Activated naive CD8-positive, alpha-beta T cell treated with anti-CD3 and anti-CD28 coated beads for 36 hours (primary cell): ENCODE measurements around the gene SIGLEC1. TPM values are rescaled to one million over a fixed set of nuclear protein-coding genes. Genes with fewer than 3 reads are reported as not detected.

Experiments used
- DNase-seq: peaks from one replicate; pipeline ENCODE4 v3.0.0; 2021
- H3K27ac Mint-ChIP-seq: one replicate; pipeline ENCODE4 v1.8.0; 2022; ENCODE audit warnings: mild to moderate bottlenecking, moderate library complexity, mixed read lengths
- H3K27me3 Mint-ChIP-seq: one replicate; pipeline ENCODE4 v1.8.0; 2022; ENCODE audit warnings: mild to moderate bottlenecking, mixed read lengths
- H3K36me3 Mint-ChIP-seq: one replicate; pipeline ENCODE4 v1.8.0; 2021; ENCODE audit warnings: mild to moderate bottlenecking, mixed read lengths
- H3K4me1 Mint-ChIP-seq: one replicate; pipeline ENCODE4 v1.8.0; 2021; ENCODE audit warnings: mixed read lengths
- H3K4me3 Mint-ChIP-seq: one replicate; pipeline ENCODE4 v1.8.0; 2022; ENCODE audit warnings: mild to moderate bottlenecking, moderate library complexity, mixed read lengths
- H3K9me3 Mint-ChIP-seq: one replicate; pipeline ENCODE4 v1.8.0; 2022; ENCODE audit warnings: mixed read lengths
- total RNA-seq, 2 experiments: library from RNA; stranded (reverse); gene quantifications; one replicate each; pipeline ENCODE4 v1.2.3, GENCODE V29; 2021

SIGLEC1 gene
- total RNA-seq, 2 experiments from 2014 or later: not detected

GRCh38 chr20:3738111-3739053 lies 26.0 kb upstream of the SIGLEC1 start:
- no peak overlapping the region for H3K4me3 Mint-ChIP-seq
- H3K36me3 Mint-ChIP-seq: no peaks in the 10 kb centered on the region
- peaks cover 6% of the 10 kb centered on the region for H3K27me3 Mint-ChIP-seq
- no peak overlapping the region for H3K27ac Mint-ChIP-seq
- no peak for DNase-seq
- no peaks in the 10 kb centered on the region for H3K4me1 Mint-ChIP-seq
- no peaks in the 10 kb centered on the region for H3K9me3 Mint-ChIP-seq

GRCh38 chr20:3735768-3736167 lies 23.4 kb upstream of the SIGLEC1 start:
- Mint-ChIP-seq H3K27me3 (peaks cover 27% of the 10 kb centered on the region), H3K4me3 (no peak overlapping the region), H3K27ac (no peak overlapping the region), H3K4me1 (no peaks in the 10 kb centered on the region), H3K36me3 (no peaks in the 10 kb centered on the region), H3K9me3 (no peaks in the 10 kb centered on the region)
- no peak for DNase-seq

GRCh38 chr20:3734111-3734843 lies 21.9 kb upstream of the SIGLEC1 start:
- H3K4me3 Mint-ChIP-seq: no peak overlapping the region
- DNase-seq: no peak
- no peaks in the 10 kb centered on the region for H3K9me3 Mint-ChIP-seq
- H3K27me3 Mint-ChIP-seq: peaks cover 35% of the 10 kb centered on the region
- H3K4me1 Mint-ChIP-seq: no peaks in the 10 kb centered on the region
- H3K27ac Mint-ChIP-seq: no peak overlapping the region
- H3K36me3 Mint-ChIP-seq: no peaks in the 10 kb centered on the region

GRCh38 chr20:3733119-3733995 lies 21.0 kb upstream of the SIGLEC1 start:
- Mint-ChIP-seq H3K27ac (no peak overlapping the region), H3K9me3 (no peaks in the 10 kb centered on the region), H3K4me1 (no peaks in the 10 kb centered on the region), H3K36me3 (no peaks in the 10 kb centered on the region), H3K27me3 (peaks cover 38% of the 10 kb centered on the region), H3K4me3 (no peak overlapping the region)
- DNase-seq: no peak

- no peak for DNase-seq
- H3K4me3 Mint-ChIP-seq: no peak within 1 kb of the TSS
- H3K27ac Mint-ChIP-seq: no peak within 1 kb of the TSS
- H3K9me3 Mint-ChIP-seq: no peaks in the 10 kb centered on the region
- peaks cover 46% of the 10 kb centered on the region for H3K27me3 Mint-ChIP-seq
- no peaks in the 10 kb centered on the region for H3K36me3 Mint-ChIP-seq
- H3K4me1 Mint-ChIP-seq: no peaks in the 10 kb centered on the region
Observed at GRCh38 chr20:3732327-3733118, 20.1 kb upstream of the SIGLEC1 start, which contains the start of gene HSPA12B. Gene HSPA12B, plus strand, starts transcription at chr20:3732685. Its CDS starts 5,990 bp downstream, at chr20:3738675.

GRCh38 chr20:3731944-3732326 lies 19.5 kb upstream of the SIGLEC1 start:
- H3K27me3 Mint-ChIP-seq: peaks cover 52% of the 10 kb centered on the region
- no peak overlapping the region for H3K4me3 Mint-ChIP-seq
- no peaks in the 10 kb centered on the region for H3K36me3 Mint-ChIP-seq
- no peaks in the 10 kb centered on the region for H3K4me1 Mint-ChIP-seq
- no peaks in the 10 kb centered on the region for H3K9me3 Mint-ChIP-seq
- H3K27ac Mint-ChIP-seq: no peak overlapping the region
- no peak for DNase-seq

- peaks cover 57% of the 10 kb centered on the region for H3K27me3 Mint-ChIP-seq
- no peak for DNase-seq
- H3K4me3 Mint-ChIP-seq: no peak overlapping the region
- no peak overlapping the region for H3K27ac Mint-ChIP-seq
- H3K9me3 Mint-ChIP-seq: no peaks in the 10 kb centered on the region
- H3K36me3 Mint-ChIP-seq: no peaks in the 10 kb centered on the region
- no peaks in the 10 kb centered on the region for H3K4me1 Mint-ChIP-seq
Observed at GRCh38 chr20:3730803-3731672, 18.6 kb upstream of the SIGLEC1 start.

- no peaks in the 10 kb centered on the region for H3K36me3 Mint-ChIP-seq
- H3K4me1 Mint-ChIP-seq: no peaks in the 10 kb centered on the region
- H3K27ac Mint-ChIP-seq: no peak overlapping the region
- H3K9me3 Mint-ChIP-seq: no peaks in the 10 kb centered on the region
- H3K4me3 Mint-ChIP-seq: no peak overlapping the region
- peaks cover 60% of the 10 kb centered on the region for H3K27me3 Mint-ChIP-seq
- no peak for DNase-seq
Observed at GRCh38 chr20:3729811-3730540, 17.6 kb upstream of the SIGLEC1 start.

- Mint-ChIP-seq H3K36me3 (no peaks in the 10 kb centered on the region), H3K27ac (no peak overlapping the region), H3K4me1 (no peaks in the 10 kb centered on the region), H3K27me3 (peaks cover 60% of the 10 kb centered on the region), H3K9me3 (no peaks in the 10 kb centered on the region), H3K4me3 (no peak overlapping the region)
- DNase-seq: no peak
Observed at GRCh38 chr20:3729378-3729777, 17.0 kb upstream of the SIGLEC1 start.

- no peak for DNase-seq
- Mint-ChIP-seq H3K4me3 (no peak overlapping the region), H3K27ac (no peak overlapping the region), H3K27me3 (peaks cover 59% of the 10 kb centered on the region), H3K9me3 (no peaks in the 10 kb centered on the region), H3K4me1 (no peaks in the 10 kb centered on the region), H3K36me3 (no peaks in the 10 kb centered on the region)
Observed at GRCh38 chr20:3728876-3729275, 16.5 kb upstream of the SIGLEC1 start.

- Mint-ChIP-seq H3K27ac (no peak overlapping the region), H3K9me3 (no peaks in the 10 kb centered on the region), H3K36me3 (no peaks in the 10 kb centered on the region), H3K4me1 (no peaks in the 10 kb centered on the region), H3K4me3 (no peak overlapping the region), H3K27me3 (peaks cover 55% of the 10 kb centered on the region)
- no peak for DNase-seq
Observed at GRCh38 chr20:3728354-3728753, 16.0 kb upstream of the SIGLEC1 start.

- H3K27ac Mint-ChIP-seq: no peak overlapping the region
- no peaks in the 10 kb centered on the region for H3K36me3 Mint-ChIP-seq
- H3K4me1 Mint-ChIP-seq: no peaks in the 10 kb centered on the region
- H3K27me3 Mint-ChIP-seq: peaks cover 54% of the 10 kb centered on the region
- H3K4me3 Mint-ChIP-seq: no peak overlapping the region
- H3K9me3 Mint-ChIP-seq: no peaks in the 10 kb centered on the region
- DNase-seq: no peak
Observed at GRCh38 chr20:3727401-3728021, 15.1 kb upstream of the SIGLEC1 start.

- DNase-seq: no peak
- no peaks in the 10 kb centered on the region for H3K36me3 Mint-ChIP-seq
- peaks cover 44% of the 10 kb centered on the region for H3K27me3 Mint-ChIP-seq
- H3K4me3 Mint-ChIP-seq: no peak overlapping the region
- no peaks in the 10 kb centered on the region for H3K9me3 Mint-ChIP-seq
- H3K27ac Mint-ChIP-seq: no peak overlapping the region
- peaks cover 4% of the 10 kb centered on the region for H3K4me1 Mint-ChIP-seq
Observed at GRCh38 chr20:3724356-3724755, 12.0 kb upstream of the SIGLEC1 start.
